Thymus (tissue), 11 donors: ENCODE measurements around the gene MEIS1. TPM values are rescaled to one million over a fixed set of nuclear protein-coding genes. Genes with fewer than 3 reads are reported as not detected.

Experiments used
- DNase-seq, 9 donors: peaks; one replicate each; pipeline ENCODE4 v3.0.0-alpha.2; 2013; ENCODE audit warnings: low spot score in 9 of 9, low read depth in 6 of 9, missing footprints in 1 of 9
- H3K27ac ChIP-seq, 2 donors: one replicate each; pipeline ENCODE4 v1.5.1; 2013; ENCODE audit warnings: control low read depth in 1 of 2, low read depth in 1 of 2, low read length in 1 of 2, mild to moderate bottlenecking in 1 of 2, moderate library complexity in 1 of 2
- H3K27me3 ChIP-seq, 2 donors: one replicate each; pipeline ENCODE4 v1.5.1; 2013; ENCODE audit warnings: low read length in 1 of 2; ENCODE audit not compliant: control insufficient read depth in 2 of 2, insufficient read depth in 1 of 2
- H3K36me3 ChIP-seq, 2 donors: one replicate each; pipeline ENCODE4 v1.5.1; 2013; ENCODE audit warnings: low read length in 1 of 2, mild to moderate bottlenecking in 1 of 2, moderate library complexity in 1 of 2; ENCODE audit not compliant: control insufficient read depth in 2 of 2, insufficient read depth in 2 of 2
- H3K4me1 ChIP-seq, 2 donors: one replicate each; pipeline ENCODE4 v1.5.1; 2013; ENCODE audit warnings: low read length in 2 of 2; ENCODE audit not compliant: control insufficient read depth in 2 of 2, insufficient read depth in 2 of 2
- H3K4me3 ChIP-seq, 2 donors: one replicate each; pipeline ENCODE4 v1.5.1; 2013; ENCODE audit warnings: low read length in 2 of 2, control low read depth in 1 of 2, mild to moderate bottlenecking in 1 of 2
- H3K9me3 ChIP-seq, 2 donors: one replicate each; pipeline ENCODE4 v1.5.1; 2013; ENCODE audit warnings: low read length in 1 of 2, mild to moderate bottlenecking in 1 of 2; ENCODE audit not compliant: control insufficient read depth in 2 of 2, insufficient read depth in 1 of 2
- WGBS: extraction: QIAGEN DNeasy Blood & Tissue Kit; methylation state at CpG from one replicate; pipeline ENCODE4 v1.1.7; 2013; 5-methylcytosine and 5-hydroxymethylcytosine counted together
- polyA plus RNA-seq: library from polyadenylated mRNA; stranded (reverse); fragments of 200-250 nt; gene quantifications from one replicate; pipeline ENCODE4 v1.2.3, GENCODE V29; 2013
- total RNA-seq: library from RNA; stranded (reverse); fragments of 120-200 nt; gene quantifications from one replicate; pipeline ENCODE4 v1.2.4, GENCODE V29; 2013
- donor health status: healthy.

The MEIS1 gene
- total and polyA plus RNA-seq, 2 donors = 9.8 to 15.5 TPM

DNA sequence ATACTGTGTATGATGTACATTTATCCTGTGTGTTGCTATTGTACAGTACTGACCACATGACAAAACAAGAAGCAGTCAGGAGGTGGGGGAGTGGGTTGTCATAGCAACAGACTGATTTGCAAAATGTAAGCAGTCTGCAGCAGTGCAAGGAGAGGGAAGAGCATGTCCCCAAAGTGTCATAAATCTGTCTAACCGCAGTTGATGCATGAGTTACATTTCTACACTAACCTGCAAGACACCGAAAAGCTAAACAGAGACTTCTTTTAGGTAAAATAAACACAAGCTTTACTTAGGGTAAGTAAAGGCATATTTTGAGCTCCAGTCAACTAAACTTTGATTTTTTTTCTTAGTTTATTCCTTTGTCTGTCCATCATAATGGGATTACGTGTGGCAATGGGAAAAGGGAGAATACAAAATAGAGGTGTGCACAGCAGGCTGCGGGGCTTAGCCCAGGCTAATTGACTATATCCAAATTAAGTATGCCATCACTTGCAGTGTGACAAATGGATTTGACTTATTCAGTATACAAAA is 134.5 kb downstream of the MEIS1 start:
- H3K4me1 ChIP-seq = no peaks in the 10 kb centered on the region
- H3K4me3 ChIP-seq = no peak overlapping the region
- no peaks in the 10 kb centered on the region for H3K36me3 ChIP-seq
- 55% methylated on average over 4 of the region's 4 CpGs for WGBS
- peaks cover 6 to 9% of the 10 kb centered on the region in 2 donors for H3K27me3 ChIP-seq
- H3K27ac ChIP-seq = no peak overlapping the region
- H3K9me3 ChIP-seq = no peaks in the 10 kb centered on the region
- peak in 1 of 9 donors; percentile 42 for DNase-seq

DNA sequence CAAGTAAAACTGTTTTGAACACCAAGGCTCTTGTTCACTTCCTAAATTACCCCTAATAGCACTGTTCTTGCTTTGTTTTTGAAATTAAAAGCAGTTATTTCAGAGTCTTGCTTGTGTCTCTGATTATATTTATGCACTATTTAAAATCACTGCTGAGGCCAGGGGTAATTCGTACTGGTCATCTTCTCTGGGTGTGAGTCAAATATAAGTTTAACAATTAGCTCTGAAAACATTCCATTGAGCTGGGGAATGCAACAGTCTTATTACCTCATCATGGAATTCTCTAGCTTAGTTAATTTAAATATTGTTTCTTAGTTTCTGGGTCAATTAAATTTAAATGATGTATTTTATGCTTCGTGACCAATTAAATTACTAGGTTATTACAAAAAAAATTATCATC is 135.0 kb downstream of the MEIS1 start:
- H3K36me3 ChIP-seq = no peaks in the 10 kb centered on the region
- peaks cover 0 to under 1% of the 10 kb centered on the region in 2 donors for H3K4me1 ChIP-seq
- H3K9me3 ChIP-seq = no peaks in the 10 kb centered on the region
- peaks cover 10 to 15% of the 10 kb centered on the region in 2 donors for H3K27me3 ChIP-seq
- no peak overlapping the region for H3K4me3 ChIP-seq
- 88% methylated on average over 2 of the region's 2 CpGs for WGBS
- H3K27ac ChIP-seq = no peak overlapping the region
- no peak for DNase-seq

DNA sequence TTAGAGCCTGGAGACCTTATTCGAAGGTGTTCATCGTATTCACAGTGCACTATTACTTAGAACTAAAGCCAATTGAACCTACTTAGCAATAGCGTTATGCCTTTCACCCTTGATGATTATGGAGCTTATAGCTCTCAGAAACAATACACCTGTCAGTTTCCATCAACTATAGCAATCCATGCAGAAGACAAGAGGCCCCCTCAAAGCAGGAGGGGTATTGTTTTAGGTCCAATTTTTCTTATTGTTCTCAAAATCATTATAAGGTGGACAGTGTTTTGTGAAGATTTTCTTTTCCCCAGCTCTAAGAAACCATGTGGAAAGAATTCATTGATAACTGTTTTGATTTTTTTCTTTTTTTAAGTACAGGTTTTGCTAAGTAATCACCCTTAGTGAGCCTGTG is 135.5 kb downstream of the MEIS1 start:
- Histone ChIP-seq H3K36me3 (no peaks in the 10 kb centered on the region), H3K4me3 (no peak overlapping the region), H3K27ac (no peak overlapping the region), H3K4me1 (peaks cover 0 to 5% of the 10 kb centered on the region in 2 donors), H3K27me3 (peaks cover 15 to 20% of the 10 kb centered on the region in 2 donors), H3K9me3 (no peaks in the 10 kb centered on the region)
- 96% methylated on average over 3 of the region's 3 CpGs for WGBS
- no peak for DNase-seq

DNA sequence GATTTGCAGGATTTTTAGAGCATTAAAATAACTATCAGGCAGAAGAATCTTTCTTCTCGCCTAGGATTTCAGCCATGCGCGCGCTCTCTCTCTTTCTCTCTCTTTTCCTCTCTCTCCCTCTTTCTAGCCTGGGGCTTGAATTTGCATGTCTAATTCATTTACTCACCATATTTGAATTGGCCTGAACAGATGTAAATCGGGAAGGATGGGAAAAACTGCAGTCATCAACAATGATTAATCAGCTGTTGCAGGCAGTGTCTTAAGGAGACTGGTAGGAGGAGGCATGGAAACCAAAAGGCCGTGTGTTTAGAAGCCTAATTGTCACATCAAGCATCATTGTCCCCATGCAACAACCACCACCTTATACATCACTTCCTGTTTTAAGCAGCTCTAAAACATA is 137.0 kb downstream of the MEIS1 start:
- Histone ChIP-seq H3K36me3 (no peaks in the 10 kb centered on the region), H3K27me3 (peaks cover 30 to 34% of the 10 kb centered on the region in 2 donors), H3K4me3 (no peak overlapping the region), H3K9me3 (peaks cover 0 to 1% of the 10 kb centered on the region in 2 donors), H3K27ac (no peak overlapping the region), H3K4me1 (peaks cover 0 to 14% of the 10 kb centered on the region in 2 donors)
- no peak for DNase-seq
- 84% methylated on average over 6 of the region's 6 CpGs for WGBS

DNA sequence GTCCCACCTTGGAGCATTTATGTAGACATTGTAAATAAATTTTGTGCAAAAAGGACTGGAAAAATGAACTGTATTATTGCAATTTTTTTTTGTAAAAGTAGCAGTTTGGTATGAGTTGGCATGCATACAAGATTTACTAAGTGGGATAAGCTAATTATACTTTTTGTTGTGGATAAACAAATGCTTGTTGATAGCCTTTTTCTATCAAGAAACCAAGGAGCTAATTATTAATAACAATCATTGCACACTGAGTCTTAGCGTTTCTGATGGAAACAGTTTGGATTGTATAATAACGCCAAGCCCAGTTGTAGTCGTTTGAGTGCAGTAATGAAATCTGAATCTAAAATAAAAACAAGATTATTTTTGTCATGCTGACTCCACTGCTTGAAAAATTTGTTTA is 137.5 kb downstream of the MEIS1 start:
- Histone ChIP-seq H3K9me3 (peaks cover 0 to 1% of the 10 kb centered on the region in 2 donors), H3K36me3 (no peaks in the 10 kb centered on the region), H3K4me1 (peaks cover 0 to 16% of the 10 kb centered on the region in 2 donors), H3K27me3 (peaks cover 34 to 39% of the 10 kb centered on the region in 2 donors), H3K4me3 (no peak overlapping the region), H3K27ac (no peak overlapping the region)
- DNase-seq = no peak
- WGBS = 98% methylated on average over 3 of the region's 3 CpGs

DNA sequence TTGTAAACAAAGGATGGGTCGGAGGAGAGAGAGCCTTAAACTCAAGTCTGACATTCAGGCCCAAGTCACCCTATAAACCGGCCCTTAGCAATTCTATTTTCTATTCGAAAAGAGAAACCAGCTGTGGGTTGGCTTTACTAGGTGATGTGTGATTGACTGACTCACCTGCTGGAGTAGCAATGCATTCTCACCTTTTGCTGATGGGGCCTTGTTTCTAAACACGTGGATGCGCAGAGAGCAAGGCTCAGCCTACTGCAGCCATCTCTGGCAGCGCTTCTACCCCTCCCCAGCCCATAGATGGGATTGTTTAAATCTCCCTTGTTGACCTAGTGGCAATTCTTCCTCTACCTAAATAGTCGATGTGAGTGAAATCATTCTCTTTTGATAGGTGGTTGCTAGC is 138.5 kb downstream of the MEIS1 start:
- no peak overlapping the region for H3K4me3 ChIP-seq
- H3K36me3 ChIP-seq = no peaks in the 10 kb centered on the region
- 82% methylated on average over 7 of the region's 7 CpGs for WGBS
- DNase-seq = no peak
- H3K4me1 ChIP-seq = peaks cover 0 to 16% of the 10 kb centered on the region in 2 donors
- no peak overlapping the region for H3K27ac ChIP-seq
- peaks cover 43 to 49% of the 10 kb centered on the region in 2 donors for H3K27me3 ChIP-seq
- peaks cover 0 to 1% of the 10 kb centered on the region in 2 donors for H3K9me3 ChIP-seq

- Histone ChIP-seq H3K4me1 (peaks cover 0 to 16% of the 10 kb centered on the region in 2 donors), H3K9me3 (peaks cover 0 to 1% of the 10 kb centered on the region in 2 donors), H3K27me3 (peaks cover 47 to 53% of the 10 kb centered on the region in 2 donors), H3K4me3 (no peak overlapping the region), H3K36me3 (no peaks in the 10 kb centered on the region), H3K27ac (no peak overlapping the region)
- 44% methylated on average over 8 of the region's 8 CpGs for WGBS
- no peak for DNase-seq
Observed at GRCh38 chr2:66573821-66574233, 138.9 kb downstream of the MEIS1 start.

DNA sequence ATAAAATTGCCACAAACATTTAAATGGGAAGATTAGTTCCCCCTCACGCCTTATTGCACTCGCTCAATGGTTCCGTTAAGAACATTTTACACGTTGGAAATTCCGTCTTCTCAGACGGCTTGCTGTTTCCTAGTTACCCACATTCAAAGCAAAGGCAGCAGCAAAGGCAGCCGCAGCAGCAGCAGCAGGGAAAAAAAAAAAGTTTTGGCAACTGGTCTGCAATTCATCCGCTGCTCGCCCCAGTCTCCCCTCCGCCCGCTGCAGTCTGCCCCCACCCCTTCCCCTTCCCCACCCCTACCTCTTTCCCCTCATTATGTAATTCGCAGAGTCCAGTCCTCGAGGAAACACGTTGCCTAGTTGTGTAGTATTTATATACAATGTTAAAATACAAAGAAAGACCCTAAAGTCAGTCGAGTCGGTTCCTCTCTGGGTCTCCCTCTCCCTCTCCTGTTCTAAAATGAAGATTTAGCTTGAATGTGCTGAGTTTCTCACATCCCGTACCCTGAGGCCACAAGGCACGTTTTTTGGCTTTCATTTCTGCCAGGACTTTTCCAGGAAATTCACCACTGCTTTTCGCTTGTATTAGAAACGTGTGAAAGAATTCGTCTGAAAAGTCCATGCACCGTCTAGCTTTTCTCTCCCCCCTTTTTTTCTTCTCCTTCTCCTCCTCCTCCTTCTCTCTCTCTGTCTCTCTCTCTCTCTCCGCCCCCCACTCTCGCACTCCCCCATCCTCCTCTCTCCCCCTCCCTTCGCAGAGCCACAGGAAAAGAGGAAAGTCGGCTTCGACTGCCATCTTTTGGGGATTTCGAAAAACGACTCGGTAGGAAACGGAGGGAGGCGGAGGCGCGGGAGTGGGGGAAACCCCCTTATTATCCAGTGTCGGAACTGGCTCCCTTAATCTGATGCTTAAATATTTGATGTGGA is 140.0 kb downstream of the MEIS1 start:
- H3K4me3 ChIP-seq = peak overlapping the region in 1 of 2 donors; percentile 24
- under 1% methylated on average over 34 of the region's 35 CpGs for WGBS
- peak overlapping the region in 1 of 2 donors; percentile 47 for H3K27ac ChIP-seq
- peak in 1 of 9 donors; percentile 46 for DNase-seq
- H3K27me3 ChIP-seq = peaks cover 48 to 65% of the 10 kb centered on the region in 2 donors
- peaks cover 0 to 16% of the 10 kb centered on the region in 2 donors for H3K4me1 ChIP-seq
- peaks cover 0 to 1% of the 10 kb centered on the region in 2 donors for H3K9me3 ChIP-seq
- H3K36me3 ChIP-seq = no peaks in the 10 kb centered on the region
